GM19467 (cell line): ENCODE data around the gene PTPRD.

Experiments used
- ATAC-seq: cut with Tn5 transposase; IDR thresholded peaks from one replicate; pipeline ENCODE4 v1.9.1; 2021; ENCODE audit warnings: mild to moderate bottlenecking, moderate library complexity; ENCODE audit not compliant: unreplicated experiment

The PTPRD gene

DNA sequence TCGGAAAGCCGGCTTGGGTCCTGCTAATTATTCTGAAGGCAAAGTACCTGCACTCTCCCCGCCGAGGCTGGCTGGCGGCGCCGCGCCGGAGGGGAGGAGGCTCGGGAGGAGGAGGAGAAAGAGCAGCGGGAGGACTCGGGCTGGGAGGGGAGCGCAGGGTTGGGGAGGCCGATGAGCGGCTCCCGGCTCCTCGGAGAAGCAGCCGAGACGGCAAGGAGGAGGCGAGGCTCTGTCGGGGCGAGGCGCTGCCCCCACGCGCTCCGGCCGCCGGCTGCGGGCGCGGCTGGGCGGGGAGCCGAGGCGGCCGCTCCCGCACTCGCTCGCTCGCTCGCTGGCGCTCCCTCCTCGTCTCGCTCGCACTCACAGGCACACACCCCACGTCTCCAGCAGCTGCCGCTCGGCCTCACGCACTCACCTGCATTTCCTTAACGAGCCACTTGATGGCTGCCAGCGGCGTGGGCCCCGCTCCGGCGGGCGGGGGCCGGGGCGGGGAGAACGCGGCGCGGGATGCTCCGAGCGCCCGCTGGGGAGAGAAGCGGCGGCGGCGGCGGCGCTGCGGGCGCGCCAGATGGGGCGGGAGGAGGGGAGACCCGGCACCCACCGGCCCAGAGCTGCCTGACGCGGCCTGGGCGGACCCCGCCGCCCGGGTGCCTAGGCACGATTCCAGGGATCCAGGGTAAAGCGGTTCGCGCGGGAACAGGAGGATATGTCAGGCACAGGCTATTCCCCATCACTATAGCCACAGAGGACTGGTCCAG is at the start of gene PTPRD:
Gene PTPRD, minus strand, starts transcription at position 362 of the 758 bp plus-strand sequence.
- ATAC-seq, result peak; percentile 97

DNA sequence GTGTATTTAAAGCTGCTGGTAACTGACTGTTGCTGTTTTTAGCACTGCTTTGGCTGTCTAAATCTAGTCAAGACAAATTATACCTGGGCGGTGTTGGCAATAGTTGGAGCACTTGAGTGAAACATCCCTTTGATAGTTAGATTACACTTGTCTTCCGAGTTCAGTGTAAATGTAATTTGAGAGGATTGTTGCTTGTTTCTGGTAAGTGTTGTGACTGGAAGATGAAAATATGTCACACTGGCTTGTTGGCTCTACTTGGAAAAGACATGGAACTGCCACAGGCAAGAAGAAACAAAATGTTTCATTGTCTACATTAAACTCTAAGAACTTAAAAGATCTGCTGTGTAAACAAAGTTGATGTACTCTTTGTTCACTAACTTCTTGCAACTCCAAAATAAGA is 49.2 kb upstream of the PTPRD start:
- ATAC-seq, result no peak

DNA sequence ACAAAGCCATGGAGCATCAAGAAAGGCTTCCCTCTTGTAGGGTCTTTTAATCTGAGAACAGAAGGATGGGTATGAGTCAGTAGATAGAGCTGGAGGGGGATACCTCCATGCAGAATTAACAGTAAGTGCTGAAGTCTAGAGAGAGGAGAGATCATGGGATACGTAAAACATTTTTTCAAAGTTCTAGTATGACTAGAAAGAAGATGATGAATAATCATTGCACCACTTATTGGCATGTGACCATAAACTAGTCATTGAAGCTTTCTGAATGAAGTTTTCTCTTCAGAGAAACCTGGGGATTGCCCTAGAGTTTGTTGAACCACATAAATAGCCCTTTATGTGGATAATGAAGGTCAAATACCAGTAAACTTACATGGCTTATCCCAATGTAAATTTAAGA is 48.6 kb upstream of the PTPRD start:
- no peak for ATAC-seq

DNA sequence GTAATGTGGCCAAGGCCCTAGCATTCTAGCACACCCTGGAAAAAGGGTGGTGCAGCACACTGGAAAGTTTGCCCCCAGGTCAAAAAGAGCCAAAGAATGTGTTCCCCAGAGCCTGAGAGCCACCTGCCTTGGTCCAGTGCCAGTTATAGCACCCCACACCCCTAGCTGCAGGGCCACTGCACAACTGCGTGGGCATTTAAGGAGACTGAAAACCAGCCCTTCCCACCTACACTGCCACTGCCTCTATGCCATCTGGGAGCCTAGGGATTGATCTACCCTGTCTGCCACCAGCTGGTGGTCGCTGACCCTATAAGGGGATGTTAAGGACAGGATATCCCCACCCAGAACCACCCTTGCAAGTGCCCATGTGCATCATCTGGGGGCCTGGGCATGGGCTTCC is 38.2 kb upstream of the PTPRD start:
- ATAC-seq, result no peak

DNA sequence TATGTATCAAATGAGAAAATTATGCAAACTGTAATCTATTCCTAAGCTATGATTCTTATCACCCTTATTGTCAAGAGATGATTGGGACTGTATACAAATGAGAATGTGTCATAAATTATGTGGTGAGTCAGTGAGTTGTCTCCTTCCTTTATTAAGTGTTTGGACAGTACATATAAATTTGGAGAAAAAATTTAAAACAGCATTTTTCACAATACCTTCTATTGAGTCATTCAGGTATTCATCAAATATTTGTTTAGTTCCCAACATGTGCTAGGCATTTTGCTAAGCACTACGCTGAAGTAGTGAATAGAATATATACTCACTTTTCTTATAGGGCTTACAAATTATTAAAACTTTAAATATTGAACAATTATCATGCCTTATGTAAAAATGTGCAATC is 36.3 kb upstream of the PTPRD start:
- ATAC-seq, result no peak

DNA sequence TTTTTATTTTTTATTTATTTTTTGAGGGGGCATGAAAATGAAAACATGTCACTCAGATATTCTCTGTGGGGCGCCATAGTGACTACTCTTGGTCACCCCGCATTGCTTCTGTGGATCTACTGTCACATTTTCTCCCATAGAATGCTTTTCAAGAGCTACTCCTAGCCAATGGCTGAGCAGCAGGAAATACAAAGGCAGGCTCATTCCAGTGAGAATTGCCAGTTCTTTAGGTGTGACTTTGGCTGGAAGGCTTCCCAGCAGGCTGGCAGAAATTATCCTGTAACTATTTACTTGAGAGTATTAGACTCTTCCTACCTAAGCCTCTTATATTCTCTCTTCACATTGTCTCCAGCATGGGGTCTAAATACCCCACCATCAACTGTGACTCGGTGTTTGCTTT is 21.0 kb upstream of the PTPRD start:
- ATAC-seq, result no peak

DNA sequence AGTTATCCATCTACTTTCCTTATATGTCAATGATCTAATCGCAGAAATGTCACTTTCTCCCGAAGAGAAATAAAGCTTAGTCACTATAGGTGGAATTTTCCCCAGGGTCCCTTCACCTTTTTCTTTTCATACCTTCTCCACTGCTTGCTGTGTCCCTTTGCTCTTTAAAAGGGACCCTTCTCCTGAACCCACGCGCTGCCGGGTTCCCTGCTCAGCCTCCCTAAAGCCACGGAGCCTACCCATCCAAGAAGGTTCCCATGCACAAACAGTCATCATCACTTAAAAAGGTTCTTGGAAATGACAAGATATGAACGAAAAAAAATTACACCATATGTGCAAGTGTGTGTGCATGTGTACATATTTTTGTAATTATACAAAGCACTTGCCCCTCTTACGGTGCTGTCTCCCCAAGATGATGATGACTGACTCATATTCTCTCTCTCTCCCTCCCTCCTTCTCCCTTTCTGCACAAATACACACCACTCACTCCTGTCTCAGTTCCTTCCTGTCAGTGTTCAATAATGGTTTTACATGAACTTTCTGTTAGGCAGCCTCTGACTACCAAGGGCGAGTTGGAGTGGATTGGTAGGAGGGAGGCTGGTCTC is 1.5 kb upstream of the PTPRD start:
- ATAC-seq, result no peak

DNA sequence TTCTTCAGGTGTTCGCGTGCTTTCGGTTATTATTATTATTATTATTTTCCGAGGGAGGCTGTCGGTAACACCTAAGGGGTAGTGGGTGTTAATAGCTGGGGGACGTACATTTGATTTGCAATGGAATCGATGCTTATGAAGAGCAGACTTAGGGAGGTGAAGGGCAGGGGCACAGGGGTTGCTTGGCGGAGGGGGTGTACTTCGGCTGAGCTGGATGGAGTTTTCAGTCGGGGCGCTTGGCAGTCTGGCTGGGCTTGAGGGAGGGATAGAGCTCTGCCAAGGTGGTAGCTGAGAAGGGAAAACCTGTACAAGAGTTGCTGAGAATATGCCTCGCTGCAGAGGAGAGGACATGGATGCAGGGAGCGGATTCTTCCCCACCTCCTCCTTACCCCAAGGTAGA is 617 bp upstream of the PTPRD start:
- no peak for ATAC-seq

DNA sequence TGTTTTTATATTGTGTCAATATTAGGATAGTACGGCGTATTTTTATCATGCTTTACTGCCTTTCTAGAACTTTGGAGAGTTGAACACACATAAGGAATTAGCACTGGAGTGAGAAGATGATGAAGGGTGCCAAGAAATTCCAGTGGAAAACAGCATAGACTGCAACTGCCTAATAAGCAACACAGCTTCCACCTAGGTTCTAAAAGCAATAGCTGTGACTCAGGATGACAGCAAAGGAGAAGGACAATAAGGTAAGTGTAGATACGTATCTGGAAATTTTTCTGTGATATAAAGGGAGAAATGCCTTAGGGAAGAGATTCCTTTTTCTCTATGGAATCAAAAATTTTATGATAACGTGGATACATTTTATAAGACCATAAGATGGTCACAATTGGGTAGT is 7.4 kb downstream of the PTPRD start:
- ATAC-seq, result no peak

DNA sequence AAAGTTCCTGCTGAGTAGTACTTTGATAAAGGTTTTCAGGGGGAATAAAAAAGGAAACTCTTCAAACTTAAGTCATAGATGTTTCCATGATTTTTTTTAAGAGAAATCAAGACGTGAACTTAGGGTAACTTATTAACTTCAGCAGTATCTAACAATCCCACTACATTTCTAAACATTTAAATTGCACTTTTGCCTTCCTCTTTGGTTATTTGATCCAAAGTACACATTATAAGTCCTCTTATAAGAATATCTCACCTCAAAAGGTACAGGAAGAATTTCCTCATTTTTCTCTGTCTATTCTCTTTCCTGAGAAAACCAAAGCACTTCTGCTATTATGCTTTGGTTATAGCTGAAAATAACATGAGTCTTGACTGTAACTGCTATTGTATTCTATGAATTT is 7.9 kb downstream of the PTPRD start:
- no peak for ATAC-seq

DNA sequence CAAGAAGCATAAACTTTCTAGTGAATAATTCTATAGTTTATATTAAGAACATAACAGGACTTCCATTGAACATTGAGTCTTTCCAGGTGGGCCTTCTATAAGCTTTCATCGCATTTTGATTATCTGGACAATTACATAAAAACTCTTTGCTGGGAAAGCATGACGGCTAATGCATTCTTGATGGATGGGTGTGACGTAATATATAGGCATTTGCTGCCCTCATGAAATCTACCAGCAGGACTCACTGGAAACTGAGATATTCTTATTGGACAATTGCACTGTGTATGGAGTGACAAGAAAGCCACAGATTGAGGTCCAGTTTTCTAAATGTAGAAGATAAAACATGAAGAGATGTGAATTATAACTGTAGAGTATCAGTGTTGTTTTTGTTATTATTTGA is 15.0 kb downstream of the PTPRD start:
- ATAC-seq, result no peak

DNA sequence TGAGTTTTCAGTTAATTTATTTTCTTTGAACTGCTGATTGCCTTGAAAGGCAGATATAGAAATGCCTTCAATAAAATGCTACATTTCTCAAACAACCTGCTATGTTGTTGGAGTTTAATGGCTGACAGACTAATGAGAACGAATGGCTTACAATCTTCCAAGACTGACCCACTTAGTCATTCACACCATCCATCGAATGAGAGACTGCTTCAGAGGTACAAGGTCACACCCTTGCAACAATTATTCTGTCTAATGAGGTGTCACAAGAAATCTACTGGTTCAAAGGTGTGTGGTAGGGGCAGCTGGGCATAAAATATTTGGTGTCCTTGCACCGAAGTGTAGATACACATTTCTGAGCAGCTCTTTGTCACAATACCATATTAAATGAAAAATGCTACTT is 18.3 kb downstream of the PTPRD start:
- no peak for ATAC-seq

DNA sequence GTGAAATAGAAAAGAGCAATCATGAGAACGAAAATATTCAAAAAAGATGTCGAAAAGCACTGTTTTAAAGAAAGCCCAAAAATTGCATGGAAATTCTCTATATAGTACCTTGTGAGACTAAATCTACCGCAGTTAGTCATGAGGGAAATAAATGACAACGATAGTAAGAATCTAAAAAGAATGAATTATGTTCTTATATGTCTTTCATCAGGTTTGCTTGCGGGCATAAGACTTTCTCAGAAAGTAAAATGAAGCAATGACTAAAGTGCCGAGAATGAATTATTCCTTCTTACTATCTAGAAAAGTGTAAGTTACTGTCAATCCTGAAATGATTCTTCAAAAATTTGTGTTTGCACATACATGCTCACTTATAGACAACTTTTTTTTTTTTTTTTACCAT is 26.4 kb downstream of the PTPRD start:
- no peak for ATAC-seq

DNA sequence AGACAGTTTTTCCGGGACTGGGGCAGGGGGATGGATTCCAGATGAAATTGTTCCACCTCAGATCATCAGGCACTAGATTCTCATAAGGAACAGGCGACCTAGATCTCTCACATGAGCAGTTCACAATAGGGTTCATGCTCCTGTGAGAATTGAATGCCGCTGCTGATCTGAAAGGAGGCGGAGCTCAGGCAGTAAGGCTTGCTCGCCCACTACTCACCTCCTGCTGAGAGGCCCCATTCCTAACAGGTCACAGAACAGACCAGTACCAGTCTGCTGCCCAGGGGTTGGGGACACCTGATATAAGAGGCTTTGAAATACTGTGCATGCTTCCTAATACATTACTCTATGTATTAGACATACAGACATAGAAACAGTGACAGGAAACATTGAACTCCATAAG is 41.1 kb downstream of the PTPRD start:
- no peak for ATAC-seq

DNA sequence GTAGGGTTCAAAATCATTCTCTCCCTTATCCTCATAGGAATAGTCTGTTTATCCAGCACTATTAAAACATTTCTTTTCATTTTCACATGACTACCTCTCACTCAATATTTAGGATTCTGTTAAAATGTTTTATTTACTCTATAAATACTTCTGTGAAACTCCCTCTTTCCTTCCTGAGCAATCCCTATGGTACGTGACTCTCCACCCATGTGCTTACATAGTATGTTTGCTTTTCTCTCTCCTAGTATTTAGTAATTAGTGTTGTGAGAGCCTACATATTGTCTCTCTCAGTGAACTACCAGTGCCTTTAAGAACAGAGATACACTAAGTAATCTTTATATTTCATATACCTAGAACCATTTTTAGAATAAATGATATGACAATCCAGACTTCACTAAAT is 46.0 kb downstream of the PTPRD start:
- no peak for ATAC-seq

DNA sequence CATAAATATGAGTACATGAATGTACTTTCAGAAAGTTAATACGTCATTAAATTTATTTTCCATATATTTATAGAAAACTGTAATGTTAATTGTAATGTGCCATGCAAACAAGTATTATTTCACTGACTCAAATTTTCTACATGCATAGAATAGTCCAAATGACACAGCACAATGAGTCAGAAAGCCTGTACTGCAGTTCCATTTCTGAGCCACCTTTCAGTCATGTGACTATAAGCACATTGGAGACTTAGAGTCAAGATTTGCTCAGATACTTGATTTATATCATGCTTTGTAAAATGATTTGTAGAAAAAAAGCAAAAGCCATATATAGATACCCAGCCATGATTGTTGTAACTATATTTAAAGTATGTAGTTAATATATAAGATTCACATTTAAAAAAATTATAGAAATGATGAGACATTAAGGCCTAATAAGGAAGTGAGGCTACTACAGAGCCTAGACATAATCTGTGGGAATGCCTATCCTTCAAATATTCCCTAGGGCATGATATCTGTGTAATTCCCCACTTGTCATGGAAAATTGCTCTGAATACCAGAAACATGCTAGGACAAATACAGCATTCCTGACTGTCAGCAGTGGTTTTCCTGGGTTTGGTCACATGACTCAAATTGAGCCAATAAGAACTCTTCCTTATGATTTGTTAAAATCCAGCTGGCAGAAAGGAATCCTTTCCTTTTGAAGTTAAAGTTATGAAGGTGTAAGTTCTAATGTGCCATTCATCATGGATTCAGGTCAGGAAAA is 50.0 kb downstream of the PTPRD start:
- ATAC-seq, result no peak

DNA sequence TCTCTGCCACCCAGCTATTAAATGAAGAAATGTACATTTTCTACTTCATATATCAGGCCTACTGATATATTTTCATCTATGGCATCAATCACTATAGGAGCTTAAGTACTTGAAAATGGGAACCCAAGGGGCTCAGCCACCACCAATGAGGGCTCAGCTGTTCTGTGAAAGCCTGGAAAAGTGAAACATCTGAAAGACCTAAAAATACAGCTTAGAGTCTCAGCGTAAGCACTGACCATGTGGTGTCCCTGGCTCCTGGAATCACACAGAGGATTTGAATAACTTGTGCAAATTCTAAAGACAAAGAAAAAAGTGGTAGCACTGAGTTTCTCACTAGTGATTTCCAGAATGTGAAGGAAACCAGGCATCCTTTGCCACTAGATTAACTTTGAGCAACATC is 64.5 kb downstream of the PTPRD start:
- no peak for ATAC-seq

DNA sequence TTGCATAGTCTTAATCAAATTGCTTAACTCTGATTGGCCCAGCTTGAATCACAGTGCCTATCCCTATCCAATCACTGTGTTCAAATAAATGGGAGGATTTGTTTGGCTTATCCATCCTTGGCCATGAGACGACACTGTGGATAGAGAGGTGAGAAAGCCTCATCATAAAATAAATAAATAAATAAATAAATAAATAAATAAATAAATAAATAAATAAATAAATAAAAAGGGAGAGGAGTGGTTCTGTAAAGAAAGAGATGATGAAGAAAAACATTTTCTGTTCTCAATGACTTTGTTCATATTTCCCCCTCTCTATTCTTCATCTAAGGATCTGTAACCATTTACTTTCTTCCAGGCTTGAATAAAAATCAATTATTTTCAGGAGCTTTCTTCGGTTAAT is 74.7 kb downstream of the PTPRD start:
- no peak for ATAC-seq

DNA sequence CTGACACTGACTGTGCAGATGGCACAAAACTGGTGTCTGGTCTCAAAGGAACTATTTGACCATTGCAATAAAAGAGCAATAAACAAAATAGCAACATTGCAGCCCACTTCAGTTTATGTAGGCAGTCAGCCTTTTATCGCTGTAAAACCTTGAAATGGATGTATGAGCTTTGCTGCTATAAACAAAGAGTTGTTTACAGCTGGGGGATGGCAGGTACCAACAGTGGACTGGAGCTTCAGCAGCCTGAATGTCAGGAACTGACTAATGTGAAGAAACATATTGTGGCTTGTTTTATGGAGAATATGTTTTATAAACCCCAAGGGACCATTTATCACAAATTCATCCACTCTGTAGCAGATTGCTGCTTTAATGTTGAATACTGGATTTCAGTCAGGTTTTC is 78.0 kb downstream of the PTPRD start:
- ATAC-seq, result no peak

DNA sequence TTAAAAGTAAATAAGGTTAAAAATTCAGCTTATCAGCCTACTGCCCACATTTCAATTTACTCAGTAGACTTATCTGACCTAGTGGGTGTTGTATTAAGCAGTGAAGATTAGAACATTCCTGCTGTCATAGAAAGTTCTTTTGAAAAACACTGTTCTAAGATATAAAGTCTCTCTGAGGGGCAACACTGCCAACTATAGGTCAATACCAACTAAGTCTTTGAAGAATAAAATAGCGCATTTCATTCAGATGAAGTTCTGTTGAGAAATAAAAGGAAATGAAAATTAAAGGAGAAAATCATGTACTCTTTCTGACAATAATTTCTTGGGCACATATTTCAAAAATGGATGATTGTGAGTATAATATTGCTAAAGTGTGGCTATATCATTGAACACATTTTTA is 86.8 kb downstream of the PTPRD start:
- no peak for ATAC-seq

DNA sequence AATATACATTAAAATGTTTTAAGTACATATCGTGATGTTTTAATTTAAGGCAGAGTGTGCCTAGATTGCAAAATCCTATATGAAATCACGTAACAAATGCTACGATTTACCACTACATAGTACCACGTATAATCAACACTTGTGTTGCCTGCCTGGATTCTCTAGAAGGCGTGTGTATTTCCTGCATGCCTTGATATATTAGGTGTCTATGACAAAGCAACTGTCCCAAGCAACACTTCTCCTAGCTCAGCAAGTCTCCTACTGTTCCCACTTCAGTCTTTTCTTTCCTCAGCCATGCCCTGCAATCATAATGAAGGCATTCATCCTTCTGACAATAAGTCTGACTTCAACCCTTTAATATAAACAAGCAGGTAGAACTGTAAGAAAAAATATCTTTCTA is 89.6 kb downstream of the PTPRD start:
- ATAC-seq, result no peak

DNA sequence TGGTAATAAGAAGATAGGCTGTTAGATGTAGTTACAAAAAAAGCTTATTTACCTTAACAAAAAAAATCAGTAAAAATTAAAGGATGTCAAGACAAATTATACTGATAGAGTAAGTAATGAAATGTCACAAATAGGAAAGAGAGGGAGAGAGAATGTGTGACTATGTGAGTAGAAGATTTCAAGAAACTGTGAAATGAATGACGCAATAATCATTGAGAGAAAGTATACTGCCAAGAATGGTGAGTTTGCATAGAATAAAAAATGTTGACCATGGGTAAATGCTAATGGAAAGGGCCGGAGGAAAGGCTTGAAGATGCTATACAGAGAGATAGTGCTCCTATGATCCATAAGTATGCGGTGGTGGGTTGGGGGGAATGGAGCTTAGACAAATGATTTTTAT is 100.7 kb downstream of the PTPRD start:
- ATAC-seq, result no peak
